Panc1 (cell line): ENCODE data around the gene IQCH. TPM values are rescaled to one million over a fixed set of nuclear protein-coding genes. Genes with fewer than 3 reads are reported as not detected.

Experiments
- ATAC-seq: fragments of 200-7000 bp; cut with Tn5 transposase; 2 replicates; pipeline ENCODE4 v1.9.1; 2020; ENCODE audit warnings: mild to moderate bottlenecking, moderate library complexity
- BruUV-seq: library from RNA; stranded (reverse); fragments of 400-500 nt; replicated peaks from 2 replicates; lab custom pipeline; 2021; lab: Mats Ljungman, UMichigan
- CTCF ChIA-PET: fragments of 300-600 bp; sonication (Branson Sonifier 250); formaldehyde crosslinking; loops from one replicate; lab custom pipeline; 2022; ENCODE audit warnings: antibody characterized with exemption; lab: Charles Lee
- POLR2A ChIA-PET: fragments of 300-600 bp; sonication (Branson Sonifier 250); formaldehyde crosslinking; loops from one replicate; lab custom pipeline; 2022; ENCODE audit warnings: antibody characterized with exemption; lab: Charles Lee
- DNase-seq: peaks from one replicate; pipeline ENCODE4 v3.0.0-alpha.2; 2010; ENCODE audit warnings: low read depth, low spot score
- H3K27ac ChIP-seq: 2 replicates; pipeline ENCODE4 v1.5.1; 2011; ENCODE audit warnings: mild to moderate bottlenecking, low read length, inconsistent platforms
- H3K27me3 ChIP-seq: fragments of 200-500 bp; sonication (Bioruptor generic); 2 replicates; pipeline ENCODE4 v1.6.0; 2014; ENCODE audit warnings: low read length, inconsistent platforms; ENCODE audit not compliant: control insufficient read depth, insufficient read depth
- H3K36me3 ChIP-seq: fragments of 200-500 bp; sonication (Bioruptor generic); 2 replicates; pipeline ENCODE4 v1.5.1; 2014; ENCODE audit warnings: inconsistent platforms, mild to moderate bottlenecking, low read length, moderate library complexity; ENCODE audit not compliant: control insufficient read depth, insufficient read depth
- H3K4me1 ChIP-seq: 2 replicates; pipeline ENCODE4 v1.5.1; 2011; ENCODE audit warnings: inconsistent platforms, mild to moderate bottlenecking, low read length, moderate library complexity; ENCODE audit not compliant: control insufficient read depth, insufficient read depth
- H3K4me3 ChIP-seq, 2 experiments: 2 replicates each; pipeline ENCODE4 v1.5.1; 2011 to 2012; ENCODE audit warnings: low read depth in 2 of 2, low read length in 2 of 2, mild to moderate bottlenecking in 2 of 2, inconsistent platforms in 1 of 2, moderate library complexity in 1 of 2
- H3K9me3 ChIP-seq: fragments of 200-500 bp; sonication (Bioruptor generic); 2 replicates; pipeline ENCODE4 v1.5.1; 2014; ENCODE audit warnings: low read depth, mild to moderate bottlenecking, inconsistent platforms, low read length, moderate library complexity; ENCODE audit not compliant: control insufficient read depth, insufficient read depth
- CTCF ChIP-seq: fragments of 450-650 bp; IDR thresholded peaks from 2 replicates; pipeline ENCODE4 v1.5.1; 2017; ENCODE audit warnings: mild to moderate bottlenecking
- POLR2AphosphoS5 ChIP-seq: IDR thresholded peaks from 2 replicates; pipeline ENCODE4 v1.6.1; 2012; ENCODE audit warnings: mild to moderate bottlenecking, low read depth, low read length, moderate library complexity
- REST ChIP-seq, 2 experiments: IDR thresholded peaks; 2 replicates each; pipeline ENCODE4 v1.6.1; 2011 to 2012; ENCODE audit warnings: low read depth in 2 of 2, control low read depth in 1 of 2, low read length in 1 of 2, mild to moderate bottlenecking in 1 of 2, moderate library complexity in 1 of 2; ENCODE audit not compliant: insufficient read depth in 1 of 2
- SIN3A ChIP-seq: IDR thresholded peaks from 2 replicates; pipeline ENCODE4 v1.6.1; 2012; ENCODE audit warnings: low read depth, mild to moderate bottlenecking, low read length, moderate library complexity, borderline replicate concordance; ENCODE audit not compliant: insufficient read depth
- TCF7L2 ChIP-seq: IDR thresholded peaks from 2 replicates; pipeline ENCODE4 v1.6.1; 2011; ENCODE audit warnings: mild to moderate bottlenecking, low read depth, low read length, inconsistent platforms
- in situ Hi-C: cut with HindIII; loops from 2 replicates; pipeline ENCODE4 v1.10.0; 2016; ENCODE audit warnings: low sequenced_read_pairs, low pct_unique_long_range_greater_than_20kb
- intact Hi-C: fragments of 100-400 bp; cut with micrococcal nuclease; formaldehyde crosslinking; loops from one replicate; pipeline ENCODE4 v1.10.0; 2022; ENCODE audit not compliant: unreplicated experiment
- total RNA-seq: library from RNA; stranded (reverse); gene quantifications from one replicate; pipeline ENCODE4 v1.2.1, GENCODE V29; 2021; ENCODE audit not compliant: unreplicated experiment

IQCH gene
- total RNA-seq, 1 experiment from 2014 or later: 3.9 TPM

- no TSS peak for BruUV-seq
- Histone ChIP-seq H3K9me3 (no peaks in the 10 kb centered on the region), H3K36me3 (no peaks in the 10 kb centered on the region), H3K4me3 (no peak overlapping the region), H3K27me3 (no peaks in the 10 kb centered on the region), H3K4me1 (peaks cover 5% of the 10 kb centered on the region), H3K27ac (no peak overlapping the region)
- ChIA-PET CTCF (no interaction called here), POLR2A (no interaction called here)
- intact Hi-C loops: no loop called here
- TF ChIP-seq REST (IDR thresholded peaks at IDR 0.05; ENCODE audit: insufficient read depth in 1 of 2, low read depth in 2 of 2, low read length in 1 of 2) (no peak), SIN3A (no peak), POLR2AphosphoS5 (no peak), CTCF (no peak), TCF7L2 (no peak)
- DNase-seq: no peak
- in situ Hi-C loops: no loop called here
- ATAC-seq: no peak
Measured at GRCh38 chr15:67259806-67260205, 5.2 kb downstream of the IQCH start.

- Histone ChIP-seq H3K4me1 (no peaks in the 10 kb centered on the region), H3K9me3 (no peaks in the 10 kb centered on the region), H3K4me3 (no peak overlapping the region), H3K27me3 (no peaks in the 10 kb centered on the region), H3K36me3 (no peaks in the 10 kb centered on the region), H3K27ac (no peak overlapping the region)
- ChIA-PET CTCF (no interaction called here), POLR2A (interaction anchor here (0.9 kb wide), 1 partner anchor 321 kb away, joined by 3 read pairs; no protein-coding TSS in a partner anchor)
- no TSS peak for BruUV-seq
- ATAC-seq: no peak
- intact Hi-C loops: no loop called here
- in situ Hi-C loops: no loop called here
- no peak for TF ChIP-seq POLR2AphosphoS5
- no peak for TF ChIP-seq CTCF
- DNase-seq: no peak
Measured at GRCh38 chr15:67266870-67267269, 12.3 kb downstream of the IQCH start.
